ENCODE measurements around the gene MB21D2.
"Not testable (repeated sequence)": the region's sequence is repeated elsewhere in the genome, so short reads cannot be mapped to it uniquely, and the experiment has no call there.

Gene MB21D2

DNA sequence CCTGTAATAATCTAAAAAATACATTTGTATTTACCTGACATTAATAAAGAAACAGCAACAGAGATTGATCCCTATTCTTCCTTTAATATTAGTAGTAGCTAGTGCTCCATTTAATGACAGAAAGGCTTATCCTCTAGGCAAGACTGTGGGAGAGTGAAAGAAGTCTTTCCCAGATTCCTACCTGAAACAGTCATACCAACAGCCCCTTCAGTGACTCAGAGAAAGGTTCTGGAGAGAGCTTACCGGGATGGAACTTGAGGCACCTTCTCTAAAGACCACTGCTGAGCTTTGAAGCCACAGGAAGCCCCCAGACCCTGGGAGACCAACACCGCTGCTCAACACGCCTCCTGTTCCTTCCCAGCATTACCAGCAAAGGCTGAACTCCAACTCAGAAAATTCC lies 123.4 kb downstream of the MB21D2 start:
- DNase-seq = no peak

DNA sequence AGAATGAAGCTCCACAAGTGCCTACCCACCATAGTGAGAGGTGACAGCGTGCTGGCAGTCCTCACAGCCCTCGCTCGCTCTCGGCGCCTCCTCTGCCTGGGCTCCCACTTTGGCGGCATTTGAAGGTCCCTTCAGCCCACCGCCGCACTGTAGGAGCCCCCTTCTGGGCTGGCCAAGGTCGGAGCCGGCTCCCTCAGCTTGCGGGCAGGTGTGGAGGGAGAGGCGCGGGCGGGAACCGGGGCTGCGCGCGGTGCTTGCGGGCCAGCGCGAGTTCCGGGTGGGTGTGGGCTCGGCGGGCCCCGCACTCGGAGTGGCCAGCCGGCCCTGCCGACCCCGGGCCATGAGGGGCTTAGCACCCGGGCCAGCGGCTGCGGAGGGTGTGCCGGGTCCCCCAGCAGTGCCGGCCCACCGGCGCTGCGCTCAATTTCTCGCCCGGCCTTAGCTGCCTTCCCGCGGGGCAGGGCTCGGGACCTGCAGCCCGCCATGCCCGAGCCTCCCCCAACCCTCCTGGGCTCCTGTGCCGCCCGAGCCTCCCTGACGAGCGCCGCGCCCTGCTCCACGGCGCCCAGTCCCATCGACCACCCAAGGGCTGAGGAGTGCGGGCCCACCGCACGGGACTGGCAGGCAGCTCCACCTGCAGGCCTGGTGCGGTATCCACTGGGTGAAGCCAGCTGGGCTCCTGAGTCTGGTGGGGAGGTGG lies 128.7 kb downstream of the MB21D2 start:
- DNase-seq = not testable (repeated sequence)

DNA sequence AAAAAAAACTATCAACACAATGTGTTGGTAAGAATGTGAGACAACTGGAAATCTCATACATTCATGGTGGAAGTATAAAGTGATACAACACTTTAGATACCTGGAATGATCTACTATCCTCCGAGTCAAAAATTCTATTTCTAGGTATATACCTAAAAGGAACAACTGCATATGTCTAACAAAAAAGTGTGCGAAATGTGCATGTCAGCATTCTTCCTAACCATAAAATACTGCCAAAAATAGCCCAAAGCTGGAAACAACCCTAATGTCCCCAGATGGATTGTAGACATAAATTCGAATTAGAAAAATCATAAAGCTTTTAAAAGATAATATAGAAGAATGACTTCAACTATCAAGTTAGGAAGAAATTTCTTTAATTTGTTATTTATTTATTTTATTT lies 139.1 kb downstream of the MB21D2 start:
- no peak for DNase-seq

DNA sequence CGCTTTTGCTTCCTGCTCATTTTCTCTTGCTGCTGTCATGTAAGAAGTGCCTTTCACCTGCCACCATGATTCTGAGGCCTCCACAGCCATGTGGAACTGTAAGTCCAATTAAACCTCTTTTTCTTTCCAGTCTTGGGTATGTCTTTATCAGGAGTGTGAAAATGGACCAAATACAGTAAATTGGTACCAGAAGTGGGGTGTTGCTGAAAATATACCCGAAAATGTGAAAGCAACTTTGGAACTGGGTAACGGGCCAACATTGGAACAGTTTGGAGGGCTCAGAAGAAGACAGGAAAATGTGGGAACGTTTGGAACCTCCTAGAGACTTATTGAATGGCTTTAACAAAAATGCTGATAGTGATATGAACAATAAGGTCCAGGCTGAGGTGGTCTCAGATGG lies 143.3 kb downstream of the MB21D2 start:
- not testable (repeated sequence) for DNase-seq

DNA sequence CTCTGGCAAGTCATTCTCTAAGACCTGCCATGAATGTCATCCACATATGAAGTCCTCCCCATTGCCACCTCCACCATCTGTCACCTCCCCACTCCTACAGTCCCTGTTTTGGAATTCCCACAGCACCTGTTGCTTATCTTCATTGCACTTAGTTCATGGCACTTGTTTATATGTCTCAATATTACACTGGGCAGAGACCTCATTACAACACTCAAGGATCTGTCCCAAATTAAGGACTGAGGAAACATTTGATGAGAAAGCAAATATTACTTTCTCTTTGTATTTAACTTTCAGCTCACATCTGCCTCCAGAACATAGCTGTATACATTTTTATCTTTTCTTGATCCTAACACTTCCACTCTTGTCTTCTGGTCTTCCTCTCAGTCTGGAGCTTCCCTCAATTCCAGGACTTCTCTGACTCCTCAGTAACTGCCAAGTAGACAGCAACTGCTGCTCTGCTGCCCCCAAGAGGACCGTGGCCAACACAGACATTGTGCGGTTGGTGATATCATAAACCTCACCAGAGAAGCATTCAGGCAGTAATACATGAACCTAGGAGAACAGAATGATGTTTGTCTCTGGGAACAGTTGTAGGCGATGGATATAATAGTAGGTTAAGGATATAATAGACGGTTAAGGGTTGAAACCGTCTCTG lies 145.3 kb downstream of the MB21D2 start:
- peak; percentile 43 for DNase-seq

DNA sequence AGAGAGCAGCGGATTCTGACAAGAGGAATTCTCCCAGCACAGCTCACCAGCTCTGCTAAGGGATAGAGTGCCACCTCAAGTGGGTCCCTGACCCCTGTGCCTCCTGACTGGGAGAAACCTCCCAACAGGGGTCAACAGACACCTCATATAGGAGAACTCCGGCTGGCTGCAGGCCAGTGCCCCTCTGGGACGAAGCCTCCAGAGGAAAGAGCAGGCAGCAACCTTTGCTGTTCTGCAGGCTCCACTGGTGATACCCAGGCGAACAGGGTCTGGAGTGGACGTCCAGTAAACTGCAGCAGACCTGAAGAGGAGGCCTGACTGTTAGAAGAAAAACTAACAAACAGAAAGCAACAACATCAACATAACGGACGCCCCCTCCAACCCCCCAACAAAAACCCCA lies 159.0 kb downstream of the MB21D2 start:
- no peak for DNase-seq

DNA sequence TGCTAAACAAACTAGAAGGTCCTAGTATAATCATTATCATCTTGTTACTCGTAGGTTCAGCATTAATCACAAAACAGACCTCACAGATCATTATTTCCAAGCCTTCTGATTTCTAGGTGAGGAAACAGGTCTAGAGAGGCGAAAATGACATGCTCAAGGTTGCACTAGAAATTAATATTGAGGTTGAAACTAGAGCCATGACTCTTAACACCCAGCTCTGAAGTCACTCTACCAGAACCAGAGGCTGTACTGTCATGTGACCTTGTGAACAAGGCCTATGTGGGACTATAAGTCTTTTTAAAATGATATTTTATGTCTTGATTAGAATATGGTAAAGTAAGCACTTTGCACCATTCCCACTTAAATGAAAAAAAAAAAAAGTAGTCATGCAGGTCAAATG lies 166.5 kb downstream of the MB21D2 start:
- DNase-seq = no peak

DNA sequence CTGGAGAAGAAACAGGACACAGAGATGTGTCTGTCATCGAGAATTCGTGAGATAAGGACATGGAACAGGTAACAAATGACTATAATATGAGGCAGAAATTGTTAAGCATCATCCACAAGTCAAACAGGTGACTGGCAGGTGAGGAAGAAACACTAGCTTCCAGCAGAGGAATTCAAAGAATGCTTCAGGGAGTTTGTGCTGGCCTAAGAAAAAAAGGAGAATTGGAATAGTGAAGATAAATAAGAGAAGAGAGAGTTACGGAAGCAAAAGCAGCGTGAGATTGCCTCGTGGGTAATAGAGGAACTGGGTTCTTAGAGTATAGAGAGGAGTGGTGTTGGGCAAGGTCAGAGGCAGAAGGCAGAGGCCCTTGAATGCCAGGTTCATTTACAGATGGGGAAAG lies 167.5 kb downstream of the MB21D2 start:
- no peak for DNase-seq

DNA sequence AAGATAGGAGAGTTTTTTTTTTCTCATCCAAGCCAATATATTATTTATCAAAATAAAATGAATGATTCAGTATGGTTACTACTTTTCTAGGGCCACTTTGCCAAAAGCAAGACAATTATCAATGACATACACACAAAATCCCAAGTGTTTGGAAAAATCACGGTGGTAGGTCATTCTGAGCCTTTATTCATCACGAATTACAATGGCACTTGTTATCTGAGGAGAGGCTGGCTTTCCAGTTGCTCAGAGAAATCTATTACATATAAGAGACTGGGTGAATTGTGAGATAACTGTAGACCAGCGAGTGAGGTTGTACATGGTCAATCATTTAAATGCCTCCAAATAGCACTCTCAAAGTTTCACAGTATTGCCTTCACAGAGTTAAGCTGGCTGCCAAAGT lies 169.9 kb downstream of the MB21D2 start:
- DNase-seq = no peak

DNA sequence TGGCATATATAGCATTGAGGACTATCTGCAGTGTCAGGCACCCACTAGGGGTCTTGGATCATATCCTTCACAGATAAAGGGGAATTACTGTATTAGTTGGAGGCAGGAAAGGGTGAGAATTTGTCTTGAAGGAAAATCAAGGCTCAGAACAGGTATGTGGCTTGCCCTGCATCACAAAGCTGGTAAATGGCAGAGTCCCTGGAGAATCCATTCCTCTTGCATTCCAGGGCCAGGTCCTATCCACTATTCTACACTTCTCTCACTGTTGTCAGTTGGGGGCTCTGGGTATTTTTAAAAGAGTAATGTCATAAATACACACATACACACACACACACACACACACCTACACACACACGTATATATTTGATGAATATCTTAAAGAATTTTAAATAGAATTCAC lies 170.5 kb downstream of the MB21D2 start:
- no peak for DNase-seq

Data from NCI-H1436 (cell line).